Measurements from ENCODE around the gene CBFA2T3. TPM values are rescaled to one million over a fixed set of nuclear protein-coding genes. Genes with fewer than 3 reads are reported as not detected.
A peak's percentile ranks its signal among the peaks of the same experiment; 100 is the strongest.

CBFA2T3 gene
- total RNA-seq, 2 experiments from 2014 or later, result not detected

DNA sequence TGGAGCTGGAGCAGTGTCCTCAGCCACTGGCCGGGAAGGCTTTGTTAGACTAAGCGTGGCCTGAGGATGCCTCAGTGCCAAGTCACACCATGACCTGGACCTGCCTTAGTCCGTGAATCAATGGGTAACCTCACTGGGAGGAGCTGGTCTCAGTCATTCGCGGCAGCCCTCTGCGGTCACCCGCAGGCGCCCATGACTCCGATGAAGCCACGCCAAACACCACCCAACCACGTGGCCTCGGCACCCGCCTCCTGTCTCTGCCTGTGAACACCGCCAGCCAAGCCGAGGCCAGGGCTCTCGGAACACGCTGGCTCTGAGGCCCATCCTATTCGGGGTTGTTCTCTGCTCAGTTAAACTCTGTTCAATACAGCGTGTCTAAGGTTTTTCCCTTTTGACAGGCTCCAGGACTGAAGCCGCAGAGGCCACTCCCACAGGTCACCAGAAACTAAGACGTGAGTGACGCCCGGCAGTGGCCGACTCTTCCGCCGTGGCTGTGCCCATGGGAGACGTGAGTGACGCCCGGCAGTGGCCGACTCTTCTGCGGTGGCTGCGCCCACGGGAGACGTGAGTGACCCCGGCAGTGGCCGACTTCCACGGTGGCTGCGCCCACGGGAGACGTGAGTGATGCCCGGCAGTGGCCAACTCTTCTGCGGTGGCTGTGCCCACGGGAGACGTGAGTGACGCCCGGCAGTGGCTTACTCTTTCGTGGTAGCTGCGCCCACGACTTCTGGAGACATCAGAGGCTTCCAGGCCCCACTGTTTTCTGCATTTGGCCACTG, 93.7 kb downstream of the CBFA2T3 start:
- H3K4me3 Mint-ChIP-seq, result no peak overlapping the region
- H3K27me3 Mint-ChIP-seq (ENCODE audit: low read depth), result no peaks in the 10 kb centered on the region
- intact Hi-C loops (cut with micrococcal nuclease), result no loop called here
- peaks cover 2% of the 10 kb centered on the region for H3K4me1 Mint-ChIP-seq (ENCODE audit: low read depth)
- no peak for DNase-seq
- H3K27ac Mint-ChIP-seq, result no peak overlapping the region
- CTCF ChIA-PET, result no interaction called here
- no peaks in the 10 kb centered on the region for H3K36me3 Mint-ChIP-seq (ENCODE audit: low read depth)
- H3K9me3 Mint-ChIP-seq, result no peaks in the 10 kb centered on the region

DNA sequence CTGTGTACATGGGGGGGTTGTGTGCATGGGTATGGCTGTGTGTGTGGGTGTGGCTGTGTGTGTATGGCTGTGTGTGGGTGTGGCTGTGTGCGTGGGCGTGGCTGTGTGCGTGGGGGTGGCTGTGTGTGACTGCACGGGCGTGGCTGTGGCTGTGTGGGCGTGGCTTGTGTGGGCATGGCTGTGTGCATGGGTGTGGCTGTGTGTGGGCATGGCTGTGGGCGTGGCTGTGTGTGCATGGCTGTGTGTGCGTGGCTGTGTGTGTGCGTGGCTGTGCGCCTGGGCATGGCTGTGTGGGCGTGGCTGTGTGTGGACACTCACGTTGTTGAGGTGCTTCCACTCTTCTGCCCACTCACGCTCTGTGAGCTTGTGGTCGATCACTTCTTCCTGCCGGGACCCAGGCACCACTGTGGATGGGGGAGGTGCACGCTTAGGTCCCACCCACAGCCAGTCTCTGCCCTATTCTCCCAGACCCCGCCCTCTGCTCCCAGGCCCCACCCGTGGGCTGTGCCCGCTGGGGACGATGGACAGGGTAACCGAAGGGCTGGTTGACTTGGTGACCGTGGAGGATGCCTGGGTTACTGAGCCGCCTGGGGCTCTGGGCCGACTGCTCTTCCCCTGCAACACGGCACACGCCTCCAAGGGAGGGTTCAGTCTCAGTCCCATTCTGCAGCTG, 94.5 kb downstream of the CBFA2T3 start:
- CTCF ChIA-PET, result no interaction called here
- DNase-seq, result no peak
- intact Hi-C loops (cut with micrococcal nuclease), result no loop called here
- H3K27me3 Mint-ChIP-seq (ENCODE audit: low read depth), result no peaks in the 10 kb centered on the region
- peak overlapping the region; percentile 41 for H3K27ac Mint-ChIP-seq
- no peaks in the 10 kb centered on the region for H3K36me3 Mint-ChIP-seq (ENCODE audit: low read depth)
- H3K9me3 Mint-ChIP-seq, result no peaks in the 10 kb centered on the region
- H3K4me1 Mint-ChIP-seq (ENCODE audit: low read depth), result peaks cover 2% of the 10 kb centered on the region
- no peak overlapping the region for H3K4me3 Mint-ChIP-seq

DNA sequence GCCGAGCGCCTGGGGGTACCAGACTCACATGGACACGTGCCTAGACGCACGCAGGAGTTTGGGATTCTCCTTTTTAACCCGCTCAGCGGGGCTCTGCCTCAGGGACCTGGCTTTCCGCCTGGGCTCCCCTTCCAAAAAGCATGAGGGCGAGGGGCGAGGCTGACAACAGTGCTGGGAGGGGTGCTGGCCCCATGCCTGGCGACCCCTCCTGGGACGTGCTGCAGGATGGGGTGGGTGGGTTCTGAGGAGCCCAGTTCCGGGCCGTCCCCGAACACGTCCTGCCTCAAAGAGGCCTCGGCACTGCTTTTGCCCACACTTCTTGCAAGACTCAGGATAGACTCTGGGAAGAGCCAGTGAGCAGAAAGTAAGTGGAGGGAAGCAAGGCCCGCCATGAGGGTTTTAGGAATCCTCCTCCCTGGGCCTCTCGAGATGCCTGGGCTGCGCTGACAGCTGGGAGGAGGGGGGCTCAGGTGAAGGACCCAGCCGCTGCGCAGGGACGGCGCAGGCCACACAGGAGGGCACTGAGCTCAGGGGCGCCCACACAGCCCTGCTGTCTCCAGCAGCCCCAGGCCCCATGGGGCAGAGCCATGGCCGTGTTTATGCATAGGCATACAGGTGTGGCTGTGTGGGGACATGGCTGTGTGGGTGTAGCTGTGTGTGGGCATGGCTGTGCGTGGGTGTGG, 95.2 kb downstream of the CBFA2T3 start:
- Mint-ChIP-seq H3K4me1 (ENCODE audit: low read depth) (peaks cover 2% of the 10 kb centered on the region), H3K27ac (peak overlapping the region; percentile 41), H3K4me3 (no peak overlapping the region), H3K9me3 (no peaks in the 10 kb centered on the region), H3K27me3 (ENCODE audit: low read depth) (no peaks in the 10 kb centered on the region), H3K36me3 (ENCODE audit: low read depth) (no peaks in the 10 kb centered on the region)
- intact Hi-C loops (cut with micrococcal nuclease), result no loop called here
- no peak for DNase-seq
- CTCF ChIA-PET, result no interaction called here

DNA sequence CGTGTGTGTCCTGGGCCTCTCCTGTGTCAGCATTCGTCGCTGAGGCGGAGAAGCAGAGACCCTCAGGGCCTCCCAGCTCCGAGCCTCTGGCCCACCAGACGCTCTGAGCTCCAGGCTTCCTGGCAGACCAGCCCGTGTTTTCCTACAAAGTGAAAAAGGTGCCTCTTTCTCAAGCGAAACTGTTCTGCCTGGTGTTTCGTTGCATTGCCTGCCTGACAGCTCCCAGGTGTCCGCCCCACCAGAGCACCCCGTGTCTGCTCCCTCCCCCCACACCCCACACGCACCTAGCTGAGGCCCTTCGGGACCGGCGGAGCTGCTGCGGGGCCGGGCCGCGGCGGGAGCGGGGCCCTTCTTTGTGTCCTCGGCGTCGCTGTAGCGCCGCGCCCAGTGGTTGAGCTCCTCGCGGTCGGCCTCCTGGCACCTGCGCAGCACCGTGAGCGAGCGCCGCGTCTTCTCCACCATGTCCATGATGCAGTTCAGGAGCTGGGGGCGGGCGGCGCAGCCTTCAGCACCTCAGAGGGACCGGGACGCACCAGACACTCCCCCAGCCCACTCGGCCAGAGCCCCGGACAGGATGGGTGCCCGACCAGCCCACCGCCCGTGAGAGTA, 95.9 kb downstream of the CBFA2T3 start:
- DNase-seq, result no peak
- no peaks in the 10 kb centered on the region for H3K27me3 Mint-ChIP-seq (ENCODE audit: low read depth)
- no peak overlapping the region for H3K4me3 Mint-ChIP-seq
- H3K4me1 Mint-ChIP-seq (ENCODE audit: low read depth), result peaks cover 2% of the 10 kb centered on the region
- no peak overlapping the region for H3K27ac Mint-ChIP-seq
- no peaks in the 10 kb centered on the region for H3K9me3 Mint-ChIP-seq
- intact Hi-C loops (cut with micrococcal nuclease), result no loop called here
- CTCF ChIA-PET, result interaction anchor here (0.6 kb wide), 1 partner anchor 10 kb away, joined by 4 read pairs; no protein-coding TSS in a partner anchor
- H3K36me3 Mint-ChIP-seq (ENCODE audit: low read depth), result no peaks in the 10 kb centered on the region

DNA sequence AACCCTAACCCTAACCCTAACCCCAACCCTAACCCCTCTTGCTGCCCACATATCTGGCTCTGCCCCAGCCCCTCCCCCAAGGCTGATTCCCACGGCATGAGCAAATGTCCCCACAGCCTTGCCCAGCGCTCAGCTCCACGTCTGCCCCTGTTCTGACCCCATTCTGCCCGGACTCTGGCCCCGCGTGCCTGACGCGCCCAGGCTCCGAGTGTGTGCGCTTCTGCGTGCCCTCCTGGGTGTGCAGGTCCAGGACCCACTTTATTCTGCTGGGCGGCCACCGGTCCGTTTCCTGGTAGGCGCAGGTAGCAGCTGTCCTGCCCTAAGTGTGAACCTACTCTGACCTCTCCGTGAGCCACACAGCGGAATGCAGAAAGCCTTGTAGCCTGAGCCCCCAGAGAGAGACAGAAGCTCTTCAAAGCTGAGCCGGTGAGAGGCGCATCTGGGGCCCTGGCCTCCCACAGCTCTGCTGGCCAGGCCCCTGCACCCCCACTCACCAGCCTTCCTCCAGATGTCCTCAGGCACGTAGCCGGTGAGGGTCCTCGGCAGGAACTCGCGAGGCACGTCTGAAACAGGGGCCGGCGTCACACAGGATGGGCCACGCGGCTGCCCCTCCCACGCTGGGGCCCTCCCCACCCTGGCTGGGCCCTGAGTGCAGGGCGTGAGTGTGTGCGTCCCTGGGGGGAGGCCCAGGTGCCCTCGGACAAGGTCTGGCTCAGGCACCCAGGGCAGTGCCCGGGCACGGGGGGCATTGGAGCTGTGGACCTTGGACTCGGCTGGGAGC, 96.6 kb downstream of the CBFA2T3 start:
- DNase-seq, result no peak
- H3K27me3 Mint-ChIP-seq (ENCODE audit: low read depth), result no peaks in the 10 kb centered on the region
- CTCF ChIA-PET, result interaction anchor here (0.6 to 1.4 kb wide), 2 partner anchors 9 to 22 kb away, joined by 4 read pairs; no protein-coding TSS in a partner anchor

DNA sequence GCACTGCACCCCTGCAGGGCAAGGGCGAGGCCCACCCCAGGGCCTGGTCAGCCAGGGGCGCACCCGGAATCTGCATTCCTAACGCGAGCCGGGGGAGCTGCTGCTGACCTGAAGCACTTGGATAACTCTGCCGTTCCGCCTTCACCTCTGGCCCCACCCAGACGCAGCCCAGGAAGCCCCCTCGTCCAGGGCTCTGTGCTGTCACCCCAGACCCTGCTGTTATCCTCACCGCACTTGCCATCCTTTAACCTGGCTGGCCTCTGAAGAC, 97.3 kb downstream of the CBFA2T3 start:
- no peak for DNase-seq
- Mint-ChIP-seq H3K27ac (no peak overlapping the region), H3K4me1 (ENCODE audit: low read depth) (peaks cover 2% of the 10 kb centered on the region), H3K4me3 (no peak overlapping the region), H3K27me3 (ENCODE audit: low read depth) (no peaks in the 10 kb centered on the region), H3K9me3 (no peaks in the 10 kb centered on the region), H3K36me3 (ENCODE audit: low read depth) (no peaks in the 10 kb centered on the region)
- CTCF ChIA-PET, result interaction anchor here (1.4 kb wide), 1 partner anchor 21 kb away, joined by 4 read pairs; no protein-coding TSS in a partner anchor
- intact Hi-C loops (cut with micrococcal nuclease), result no loop called here

More for the DNA sequence above, 96.6 kb downstream of the CBFA2T3 start:
- Mint-ChIP-seq H3K36me3 (ENCODE audit: low read depth) (no peaks in the 10 kb centered on the region), H3K27ac (no peak overlapping the region), H3K4me3 (no peak overlapping the region), H3K4me1 (ENCODE audit: low read depth) (peaks cover 2% of the 10 kb centered on the region), H3K9me3 (no peaks in the 10 kb centered on the region)
- intact Hi-C loops (cut with micrococcal nuclease), result no loop called here

DNA sequence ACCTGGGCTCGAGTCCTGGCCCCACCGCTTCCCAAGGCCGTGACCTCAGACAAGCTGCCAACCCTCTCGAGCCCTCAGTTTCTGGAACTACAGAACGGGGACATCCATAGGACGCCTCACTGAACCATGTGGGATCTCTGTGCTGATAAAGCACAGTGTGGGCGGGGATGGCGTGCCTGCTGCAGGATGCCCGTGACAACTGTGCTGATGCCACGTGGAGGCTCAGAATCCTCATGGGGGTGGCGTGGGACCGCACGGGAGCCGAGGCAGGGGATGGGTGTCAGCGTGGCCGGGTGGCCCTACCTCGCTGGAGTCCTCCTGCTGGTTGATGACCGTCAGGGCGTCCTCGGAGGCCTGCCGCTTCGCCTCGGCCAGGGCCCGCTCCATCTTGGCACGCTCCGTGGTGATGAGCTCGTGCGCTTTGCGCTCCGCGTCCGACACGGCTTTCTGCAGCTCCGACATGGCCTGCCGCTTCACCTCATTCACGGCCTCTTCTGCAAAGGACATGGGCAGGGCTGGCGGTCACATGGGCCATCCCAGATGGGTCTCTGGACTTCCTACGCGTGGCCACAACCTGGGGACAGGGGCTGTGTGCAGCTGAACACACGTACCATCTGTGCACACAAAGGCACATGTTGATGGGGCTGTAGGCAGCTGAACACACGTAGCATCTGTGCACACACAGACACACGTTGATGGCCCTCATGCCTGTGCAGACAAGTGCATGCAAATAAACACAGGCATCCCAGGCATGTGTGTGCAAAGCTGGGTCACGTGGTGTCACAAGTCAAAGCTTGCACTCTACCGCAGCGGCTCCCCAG, 97.8 kb downstream of the CBFA2T3 start:
- H3K4me1 Mint-ChIP-seq (ENCODE audit: low read depth), result peaks cover 2% of the 10 kb centered on the region
- H3K27ac Mint-ChIP-seq, result no peak overlapping the region
- no peaks in the 10 kb centered on the region for H3K27me3 Mint-ChIP-seq (ENCODE audit: low read depth)
- H3K9me3 Mint-ChIP-seq, result no peaks in the 10 kb centered on the region
- H3K36me3 Mint-ChIP-seq (ENCODE audit: low read depth), result no peaks in the 10 kb centered on the region
- intact Hi-C loops (cut with micrococcal nuclease), result no loop called here
- DNase-seq, result no peak
- CTCF ChIA-PET, result interaction anchor here (1.4 kb wide), 1 partner anchor 21 kb away, joined by 4 read pairs; no protein-coding TSS in a partner anchor
- no peak overlapping the region for H3K4me3 Mint-ChIP-seq

DNA sequence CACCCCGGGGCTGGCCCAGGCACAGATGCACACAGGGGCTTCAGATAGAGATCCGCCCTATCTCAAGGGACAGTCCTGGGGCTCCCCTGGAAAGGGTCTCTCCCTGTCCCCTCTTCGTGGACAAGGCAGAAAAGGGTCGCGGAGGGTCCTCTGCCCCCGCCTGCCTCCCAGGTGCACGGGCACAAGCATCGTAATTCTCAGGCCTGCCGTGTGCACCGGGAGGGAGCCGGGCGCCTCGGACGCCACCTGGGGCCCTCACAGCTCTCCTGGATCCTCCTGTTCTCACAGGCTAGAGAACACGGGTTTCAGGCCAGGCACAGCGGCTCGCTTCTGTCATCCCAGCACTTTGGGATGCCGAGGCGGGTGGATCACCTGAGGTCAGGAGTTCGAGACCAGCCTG, 98.7 kb downstream of the CBFA2T3 start:
- no peak for DNase-seq
- H3K9me3 Mint-ChIP-seq, result no peaks in the 10 kb centered on the region
- H3K36me3 Mint-ChIP-seq (ENCODE audit: low read depth), result no peaks in the 10 kb centered on the region
- intact Hi-C loops (cut with micrococcal nuclease), result no loop called here
- CTCF ChIA-PET, result no interaction called here
- no peak overlapping the region for H3K27ac Mint-ChIP-seq
- H3K4me3 Mint-ChIP-seq, result no peak overlapping the region
- peaks cover 2% of the 10 kb centered on the region for H3K4me1 Mint-ChIP-seq (ENCODE audit: low read depth)
- H3K27me3 Mint-ChIP-seq (ENCODE audit: low read depth), result no peaks in the 10 kb centered on the region

DNA sequence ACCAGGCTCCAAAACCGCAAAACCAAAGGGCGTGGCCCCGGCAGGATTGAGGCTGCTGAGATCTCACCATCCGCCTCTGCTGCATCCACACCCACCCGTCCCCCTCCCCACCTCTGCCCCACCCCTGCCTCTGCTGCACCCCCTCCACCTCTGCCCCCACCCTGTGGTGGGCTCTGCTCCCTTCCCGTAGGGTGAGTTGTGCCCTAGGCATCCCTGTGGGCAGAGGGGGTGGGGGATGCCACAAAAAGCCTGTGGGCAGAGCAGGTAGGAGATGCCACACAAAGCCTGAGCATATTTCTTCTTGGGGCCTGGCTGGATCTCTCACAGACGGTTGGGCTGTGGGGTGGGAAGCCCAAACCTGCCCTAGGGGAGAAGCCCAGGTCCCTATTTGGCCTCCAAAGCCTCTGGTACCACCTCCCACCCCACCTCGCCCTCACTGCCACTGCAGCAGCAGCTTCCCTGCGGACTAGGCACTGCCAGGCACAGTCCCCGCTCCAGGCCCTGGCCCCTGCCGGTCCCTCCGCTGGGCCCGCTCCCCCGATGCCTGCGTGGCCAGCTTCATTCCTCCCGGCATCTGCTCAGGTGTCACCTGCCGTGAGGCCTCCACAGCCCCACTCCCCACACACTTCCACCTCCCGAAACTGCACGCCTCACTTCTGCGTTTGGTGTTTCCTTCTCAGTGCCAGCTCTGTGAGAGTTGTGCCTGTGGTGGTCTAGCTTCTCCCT, 99.3 kb downstream of the CBFA2T3 start:
- intact Hi-C loops (cut with micrococcal nuclease), result no loop called here
- CTCF ChIA-PET, result no interaction called here
- H3K9me3 Mint-ChIP-seq, result no peaks in the 10 kb centered on the region
- DNase-seq, result no peak
- H3K36me3 Mint-ChIP-seq (ENCODE audit: low read depth), result no peaks in the 10 kb centered on the region
- H3K4me1 Mint-ChIP-seq (ENCODE audit: low read depth), result peaks cover 2% of the 10 kb centered on the region
- H3K27ac Mint-ChIP-seq, result no peak overlapping the region
- H3K4me3 Mint-ChIP-seq, result no peak overlapping the region
- no peaks in the 10 kb centered on the region for H3K27me3 Mint-ChIP-seq (ENCODE audit: low read depth)

DNA sequence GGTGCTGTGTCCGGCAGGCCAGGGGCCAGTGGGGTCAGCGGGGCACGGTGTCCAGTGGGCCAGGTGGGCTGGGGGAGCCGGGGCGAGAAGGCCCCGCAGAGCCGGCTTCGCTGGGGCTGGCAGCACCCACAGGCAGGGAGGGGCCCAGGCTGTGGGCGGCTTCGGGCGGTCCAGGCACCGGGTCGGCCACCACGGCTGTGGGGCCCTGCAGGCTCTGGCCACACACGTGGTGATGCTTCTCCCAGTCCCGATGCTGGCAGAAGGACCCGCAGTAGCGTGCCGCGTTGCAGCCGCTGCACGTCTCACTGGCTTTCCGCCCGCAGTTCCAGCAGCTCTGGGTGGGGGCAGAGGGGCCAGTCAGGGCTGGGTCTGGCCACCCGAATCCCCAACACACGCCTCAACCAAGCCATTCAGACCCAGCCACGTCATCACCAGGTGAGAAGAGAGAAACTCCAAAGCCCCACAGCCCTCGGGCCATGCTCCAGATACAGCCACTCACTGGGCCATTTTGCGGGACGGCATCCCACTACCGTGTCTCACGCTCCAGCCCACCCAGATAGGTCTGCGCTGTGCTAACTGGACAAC, 100.0 kb downstream of the CBFA2T3 start:
- no peak overlapping the region for H3K27ac Mint-ChIP-seq
- no peaks in the 10 kb centered on the region for H3K27me3 Mint-ChIP-seq (ENCODE audit: low read depth)
- H3K4me3 Mint-ChIP-seq, result no peak overlapping the region
- DNase-seq, result no peak
- CTCF ChIA-PET, result no interaction called here
- H3K4me1 Mint-ChIP-seq (ENCODE audit: low read depth), result no peaks in the 10 kb centered on the region
- intact Hi-C loops (cut with micrococcal nuclease), result no loop called here
- no peaks in the 10 kb centered on the region for H3K36me3 Mint-ChIP-seq (ENCODE audit: low read depth)
- no peaks in the 10 kb centered on the region for H3K9me3 Mint-ChIP-seq
